ENCODE data around the gene SESN3. TPM values are rescaled to one million over a fixed set of nuclear protein-coding genes. Genes with fewer than 3 reads are reported as not detected.
"Not testable (repeated sequence)": the region's sequence is repeated elsewhere in the genome, so short reads cannot be mapped to it uniquely, and the experiment has no call there.

Gene SESN3
- polyA plus RNA-seq, 1 donor, result 78.5 TPM

GRCh38 chr11:95227060-95227459, 3.9 kb downstream of the SESN3 start:
- DNase-seq, result not testable (repeated sequence)

- DNase-seq, result no peak
These were observed 8.2 kb downstream of the SESN3 start for GRCh38 chr11:95222817-95223216.

GRCh38 chr11:95219599-95219998, 11.4 kb downstream of the SESN3 start:
- no peak for DNase-seq

- DNase-seq, result no peak
These were observed 12.9 kb downstream of the SESN3 start for GRCh38 chr11:95218149-95218548.

GRCh38 chr11:95212609-95213008, 18.4 kb downstream of the SESN3 start:
- DNase-seq, result no peak

GRCh38 chr11:95209535-95209934, 21.5 kb downstream of the SESN3 start:
- not testable (repeated sequence) for DNase-seq

- no peak for DNase-seq
These were observed 30.1 kb downstream of the SESN3 start for GRCh38 chr11:95200781-95201457.

GRCh38 chr11:95195831-95196230, 35.2 kb downstream of the SESN3 start:
- no peak for DNase-seq

GRCh38 chr11:95193541-95193940, 37.5 kb downstream of the SESN3 start:
- DNase-seq, result no peak

- no peak for DNase-seq
These were observed 38.3 kb downstream of the SESN3 start for GRCh38 chr11:95192717-95193116.

GRCh38 chr11:95187723-95188122, 43.3 kb downstream of the SESN3 start:
- DNase-seq, result no peak

GRCh38 chr11:95182397-95182796, 48.6 kb downstream of the SESN3 start:
- DNase-seq, result no peak

- DNase-seq, result no peak
These were observed 55.1 kb downstream of the SESN3 start for GRCh38 chr11:95175818-95176380.

GRCh38 chr11:95170294-95170693, 60.7 kb downstream of the SESN3 start:
- DNase-seq, result no peak

- no peak for DNase-seq
These were observed 64.2 kb downstream of the SESN3 start for GRCh38 chr11:95166781-95167180.

GRCh38 chr11:95165638-95166037, 65.4 kb downstream of the SESN3 start:
- no peak for DNase-seq

- no peak for DNase-seq
These were observed 67.9 kb downstream of the SESN3 start for GRCh38 chr11:95163106-95163505.

- no peak for DNase-seq
These were observed 69.8 kb downstream of the SESN3 start for GRCh38 chr11:95161248-95161647.

GRCh38 chr11:95157824-95158223, 73.2 kb downstream of the SESN3 start:
- DNase-seq, result no peak

GRCh38 chr11:95156916-95157541, 74.0 kb downstream of the SESN3 start:
- no peak for DNase-seq

GRCh38 chr11:95156133-95156721, 74.8 kb downstream of the SESN3 start:
- DNase-seq, result no peak

- no peak for DNase-seq
These were observed 75.6 kb downstream of the SESN3 start for GRCh38 chr11:95155385-95155784.

GRCh38 chr11:95154514-95154913, 76.5 kb downstream of the SESN3 start:
- peak; percentile 57 for DNase-seq

All from left kidney (tissue), 2 donors.